GM18870 (cell line): ENCODE measurements around the gene DNAJA1.
"Not testable (repeated sequence)": the region's sequence is repeated elsewhere in the genome, so short reads cannot be mapped to it uniquely, and the experiment has no call there.

Experiments
- ATAC-seq: cut with Tn5 transposase; IDR thresholded peaks from one replicate; pipeline ENCODE4 v1.9.1; 2021; ENCODE audit warnings: moderate library complexity; ENCODE audit not compliant: unreplicated experiment

DNAJA1 gene

DNA sequence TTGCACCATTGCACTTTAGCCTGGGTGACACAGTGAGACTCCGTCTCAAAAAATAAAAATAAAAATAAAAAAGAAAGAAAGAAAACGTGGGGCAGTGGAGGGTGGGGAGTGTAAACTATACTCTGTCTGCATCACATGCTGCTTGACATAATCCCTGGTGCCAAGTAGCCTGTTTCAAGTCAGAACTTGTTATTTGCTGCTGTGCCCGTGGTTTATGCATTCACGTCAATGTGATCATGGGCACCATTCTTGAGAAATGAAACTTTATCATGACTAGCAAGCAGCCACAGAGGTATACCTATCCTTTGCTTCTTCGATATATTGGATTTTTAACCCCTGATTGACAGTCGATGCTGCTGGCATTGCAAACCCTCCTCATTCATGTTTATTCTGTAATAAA lies 55.5 kb downstream of the DNAJA1 start:
- no peak for ATAC-seq

GRCh38 chr9:33081128-33081851 lies 56.2 kb downstream of the DNAJA1 start:
- ATAC-seq: peak; percentile 55

DNA sequence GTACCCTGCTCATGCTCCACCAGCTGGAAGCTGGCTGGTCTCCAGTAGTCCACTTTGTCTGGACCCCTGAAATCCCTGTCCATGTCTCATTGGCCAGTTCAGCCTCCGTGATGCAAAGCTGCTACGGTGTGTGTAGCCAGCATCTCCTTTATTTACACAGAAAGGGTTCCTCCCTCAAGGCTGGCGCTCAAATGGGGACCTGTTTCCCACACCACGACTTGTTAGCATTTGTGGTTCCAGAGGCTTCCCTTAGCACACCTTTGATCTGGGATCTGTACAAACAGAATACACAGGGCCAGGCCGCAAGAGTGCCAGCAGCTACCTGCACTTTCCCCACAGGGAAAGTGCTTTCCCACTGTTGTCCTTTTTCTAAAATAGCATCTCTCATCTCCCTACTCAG lies 57.1 kb downstream of the DNAJA1 start:
- ATAC-seq: no peak

GRCh38 chr9:33082538-33083326 lies 57.7 kb downstream of the DNAJA1 start:
- ATAC-seq: no peak

DNA sequence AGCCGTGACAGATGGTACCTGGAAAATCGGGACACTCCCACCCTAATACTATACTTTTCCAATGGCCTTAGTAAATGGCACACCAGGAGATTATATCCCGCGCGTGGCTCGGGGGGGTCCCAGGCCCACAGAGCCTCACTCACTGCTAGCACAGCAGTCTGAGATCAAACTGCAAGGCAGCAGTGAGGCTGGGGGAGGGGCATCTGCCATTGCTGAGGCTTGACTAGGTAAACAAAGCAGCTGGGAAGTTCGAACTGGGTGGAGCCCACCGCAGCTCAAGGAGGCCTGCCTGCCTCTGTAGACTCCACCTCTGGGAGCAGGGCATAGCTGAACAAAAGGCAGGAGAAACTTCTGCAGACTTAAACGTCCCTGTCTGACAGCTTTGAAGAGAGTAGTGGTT lies 60.6 kb downstream of the DNAJA1 start:
- ATAC-seq: not testable (repeated sequence)
